A549 (cell line): ENCODE results near the gene CD80.

Experiments used
- CHD4 ChIP-seq: fragments of 200-600 bp; sonication (generic); IDR thresholded peaks from 2 replicates; pipeline ENCODE4 v1.6.1; 2016; ENCODE audit warnings: antibody characterized with exemption, mild to moderate bottlenecking, borderline replicate concordance
- ELK1 ChIP-seq: fragments of 150-350 bp; IDR thresholded peaks from 2 replicates; pipeline ENCODE4 v1.6.1; 2014; ENCODE audit warnings: low read depth, mild to moderate bottlenecking, low read length
- EP300 ChIP-seq, 2 experiments: fragments of >200 bp; sonication (Bioruptor Twin); formaldehyde crosslinking; IDR thresholded peaks; 2 replicates in 1 of 2; 3 replicates in 1 of 2; pipeline ENCODE4 v1.6.1; 2016 to 2017
- MAZ ChIP-seq: fragments of 150-350 bp; IDR thresholded peaks from 2 replicates; pipeline ENCODE4 v1.6.1; 2014; ENCODE audit warnings: antibody characterized with exemption, low read depth, low read length, borderline replicate concordance
- MYC ChIP-seq: IDR thresholded peaks from 2 replicates; pipeline ENCODE4 v1.6.1; 2012; ENCODE audit warnings: mild to moderate bottlenecking, inconsistent platforms, low read length, improper control_type of control experiment, borderline replicate concordance
- RCOR1 ChIP-seq: fragments of 150-350 bp; IDR thresholded peaks from 2 replicates; pipeline ENCODE4 v1.6.1; 2014; ENCODE audit warnings: antibody characterized with exemption, low read length, low read depth

- no peak for TF ChIP-seq MAZ
- no peak for TF ChIP-seq MYC
- no peak for TF ChIP-seq CHD4
- TF ChIP-seq RCOR1 = no peak
- TF ChIP-seq ELK1 = no peak
- no peak for TF ChIP-seq EP300 (IDR thresholded peaks at IDR 0.05)
Observed at GRCh38 chr3:119601154-119601553, 41.7 kb upstream of the CD80 start.
